ENCODE measurements around the gene SLC1A4. TPM values are rescaled to one million over a fixed set of nuclear protein-coding genes. Genes with fewer than 3 reads are reported as not detected.

Gene SLC1A4
- total RNA-seq, 2 donors from 2014 or later = 0.07 to 1.9 TPM

DNA sequence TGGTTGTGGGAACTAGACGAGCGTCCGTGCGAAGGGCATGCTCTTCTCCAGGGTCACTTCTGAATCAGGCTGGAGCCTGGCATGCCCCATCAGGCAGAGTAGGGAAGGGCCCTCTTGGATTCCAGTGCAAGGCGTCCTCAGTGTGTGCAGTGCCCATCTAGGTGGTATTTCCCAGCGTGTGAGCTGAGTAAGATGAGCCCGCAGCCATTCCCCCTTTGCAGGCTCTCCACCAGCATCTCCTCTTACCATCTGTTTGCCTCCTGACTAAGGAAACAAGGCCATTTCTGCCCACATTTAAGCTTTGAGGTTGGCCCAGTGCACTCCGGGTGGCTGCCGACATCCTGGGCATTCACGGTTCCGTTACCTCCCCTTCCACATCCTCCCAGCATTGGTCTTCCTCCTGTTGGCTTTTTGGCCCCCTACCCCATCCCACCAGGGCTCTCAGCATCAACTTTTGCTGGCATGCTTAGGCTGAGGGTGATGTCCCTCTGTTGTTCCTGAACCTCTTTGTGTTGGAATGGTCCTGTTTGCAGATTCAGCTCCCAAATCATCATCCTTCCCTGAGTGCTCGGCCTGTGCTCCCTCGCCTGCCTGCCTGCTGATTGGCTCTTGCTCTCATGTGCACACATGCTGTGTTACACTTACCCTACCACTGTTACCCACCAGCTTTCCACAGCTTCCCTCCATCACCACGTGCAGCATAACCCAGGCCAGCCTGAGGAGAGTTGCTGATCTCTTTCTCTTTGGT lies 78.8 kb downstream of the SLC1A4 start:
- H3K27me3 Mint-ChIP-seq (ENCODE audit: insufficient read depth) = no peaks in the 10 kb centered on the region
- WGBS, 2 experiments (ENCODE audit: insufficient coverage in 1 of 2, insufficient read length in 1 of 2) = 93 to 98% methylated on average over 10 to 14 of the region's 14 CpGs
- no peak overlapping the region for H3K27ac ChIP-seq (ENCODE audit: low read depth, low read length)
- TF ChIP-seq, protein P1, sequence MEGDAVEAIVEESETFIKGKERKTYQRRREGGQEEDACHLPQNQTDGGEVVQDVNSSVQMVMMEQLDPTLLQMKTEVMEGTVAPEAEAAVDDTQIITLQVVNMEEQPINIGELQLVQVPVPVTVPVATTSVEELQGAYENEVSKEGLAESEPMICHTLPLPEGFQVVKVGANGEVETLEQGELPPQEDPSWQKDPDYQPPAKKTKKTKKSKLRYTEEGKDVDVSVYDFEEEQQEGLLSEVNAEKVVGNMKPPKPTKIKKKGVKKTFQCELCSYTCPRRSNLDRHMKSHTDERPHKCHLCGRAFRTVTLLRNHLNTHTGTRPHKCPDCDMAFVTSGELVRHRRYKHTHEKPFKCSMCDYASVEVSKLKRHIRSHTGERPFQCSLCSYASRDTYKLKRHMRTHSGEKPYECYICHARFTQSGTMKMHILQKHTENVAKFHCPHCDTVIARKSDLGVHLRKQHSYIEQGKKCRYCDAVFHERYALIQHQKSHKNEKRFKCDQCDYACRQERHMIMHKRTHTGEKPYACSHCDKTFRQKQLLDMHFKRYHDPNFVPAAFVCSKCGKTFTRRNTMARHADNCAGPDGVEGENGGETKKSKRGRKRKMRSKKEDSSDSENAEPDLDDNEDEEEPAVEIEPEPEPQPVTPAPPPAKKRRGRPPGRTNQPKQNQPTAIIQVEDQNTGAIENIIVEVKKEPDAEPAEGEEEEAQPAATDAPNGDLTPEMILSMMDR (conservative IDR thresholded peaks at IDR 0.05) = peak; percentile 12
- no peak for DNase-seq
- H3K4me1 ChIP-seq (ENCODE audit: control insufficient read depth, insufficient read depth, low read length) = no peaks in the 10 kb centered on the region
- H3K36me3 ChIP-seq (ENCODE audit: control insufficient read depth, insufficient read depth, low read length) = peaks cover 27% of the 10 kb centered on the region
- H3K4me1 Mint-ChIP-seq = no peaks in the 10 kb centered on the region
- no peaks in the 10 kb centered on the region for H3K9me3 Mint-ChIP-seq
- no peak overlapping the region for H3K9ac ChIP-seq (ENCODE audit: extremely low read depth, low read length, poor library complexity, severe bottlenecking)
- no peaks in the 10 kb centered on the region for H3K27me3 ChIP-seq (ENCODE audit: control insufficient read depth, insufficient read depth, low read length, poor library complexity, severe bottlenecking)
- H3K4me3 Mint-ChIP-seq = no peak overlapping the region
- no peaks in the 10 kb centered on the region for H3K9me3 ChIP-seq (ENCODE audit: control insufficient read depth, low read length)
- peak overlapping the region; percentile 6 for H3K27ac Mint-ChIP-seq
- H3K4me3 ChIP-seq (ENCODE audit: low read length) = no peak overlapping the region
- peaks cover 26% of the 10 kb centered on the region for H3K36me3 Mint-ChIP-seq (ENCODE audit: low read depth)

DNA sequence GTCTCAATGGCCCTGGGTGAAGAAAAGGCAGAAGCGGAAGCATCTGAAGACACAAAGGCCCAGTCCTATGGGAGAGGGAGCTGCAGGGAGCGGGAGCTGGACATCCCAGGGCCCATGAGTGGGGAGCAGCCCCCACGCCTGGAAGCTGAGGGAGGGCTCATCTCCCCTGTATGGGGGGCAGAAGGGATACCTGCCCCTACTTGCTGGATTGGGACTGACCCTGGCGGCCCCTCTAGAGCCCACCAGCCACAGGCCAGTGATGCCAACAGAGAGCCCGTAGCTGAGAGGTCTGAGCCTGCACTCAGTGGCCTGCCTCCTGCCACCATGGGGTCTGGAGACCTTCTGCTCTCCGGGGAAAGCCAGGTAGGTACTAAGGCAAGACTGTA lies 80.2 kb downstream of the SLC1A4 start:
- Histone ChIP-seq H3K36me3 (ENCODE audit: control insufficient read depth, insufficient read depth, low read length) (peaks cover 42% of the 10 kb centered on the region), H3K4me3 (ENCODE audit: low read length) (no peak overlapping the region), H3K27me3 (ENCODE audit: control insufficient read depth, insufficient read depth, low read length, poor library complexity, severe bottlenecking) (no peaks in the 10 kb centered on the region), H3K27ac (ENCODE audit: low read depth, low read length) (no peak overlapping the region), H3K9ac (ENCODE audit: extremely low read depth, low read length, poor library complexity, severe bottlenecking) (no peak overlapping the region), H3K4me1 (ENCODE audit: control insufficient read depth, insufficient read depth, low read length) (no peaks in the 10 kb centered on the region), H3K9me3 (ENCODE audit: control insufficient read depth, low read length) (no peaks in the 10 kb centered on the region)
- H3K4me3 Mint-ChIP-seq = no peak overlapping the region
- 94 to 100% methylated on average over 4 to 6 of the region's 6 CpGs for WGBS, 2 experiments (ENCODE audit: insufficient coverage in 1 of 2, insufficient read length in 1 of 2)
- no peaks in the 10 kb centered on the region for H3K4me1 Mint-ChIP-seq
- H3K9me3 Mint-ChIP-seq = no peaks in the 10 kb centered on the region
- no peak overlapping the region for H3K27ac Mint-ChIP-seq
- no peak for DNase-seq
- no peaks in the 10 kb centered on the region for H3K27me3 Mint-ChIP-seq (ENCODE audit: insufficient read depth)
- H3K36me3 Mint-ChIP-seq (ENCODE audit: low read depth) = peaks cover 37% of the 10 kb centered on the region
- TF ChIP-seq, protein P1 (conservative IDR thresholded peaks at IDR 0.05) = no peak

DNA sequence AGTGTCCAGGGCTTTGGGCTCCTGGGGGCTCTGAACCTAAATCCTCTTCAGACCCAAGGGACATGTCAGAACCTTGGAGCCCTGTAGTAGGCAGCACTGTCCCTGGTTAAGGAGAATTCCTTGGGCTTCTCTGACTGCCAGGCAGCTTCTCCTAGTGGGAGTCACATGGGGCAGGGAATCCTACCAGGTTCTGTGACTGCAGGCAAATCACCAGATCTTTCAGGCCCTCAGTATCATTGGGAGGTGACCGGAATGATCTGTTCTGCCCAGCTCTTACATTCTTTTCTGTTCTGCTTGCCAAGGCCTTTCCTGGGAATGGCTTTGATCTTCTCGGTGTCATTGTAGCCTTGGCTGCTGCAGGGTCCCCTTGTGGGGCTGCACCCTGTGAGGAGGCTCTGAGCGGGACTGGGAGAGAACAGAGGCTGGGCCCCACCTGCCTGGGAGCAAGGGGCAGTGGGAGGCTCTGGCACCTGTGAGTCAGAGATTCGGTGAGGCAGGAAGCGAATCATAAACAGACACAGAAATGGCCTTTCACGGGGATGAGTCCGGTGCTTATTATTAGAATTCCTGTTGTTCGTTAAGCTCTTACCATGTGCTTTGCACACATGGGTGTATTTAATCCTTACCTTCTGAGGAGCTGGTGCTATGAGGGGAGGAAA lies 81.1 kb downstream of the SLC1A4 start:
- no peaks in the 10 kb centered on the region for H3K4me1 ChIP-seq (ENCODE audit: control insufficient read depth, insufficient read depth, low read length)
- Mint-ChIP-seq H3K4me1 (no peaks in the 10 kb centered on the region), H3K27ac (peak overlapping the region; percentile 5), H3K4me3 (no peak overlapping the region), H3K36me3 (ENCODE audit: low read depth) (peaks cover 37% of the 10 kb centered on the region), H3K27me3 (ENCODE audit: insufficient read depth) (no peaks in the 10 kb centered on the region), H3K9me3 (no peaks in the 10 kb centered on the region)
- H3K27ac ChIP-seq (ENCODE audit: low read depth, low read length) = no peak overlapping the region
- H3K9ac ChIP-seq (ENCODE audit: extremely low read depth, low read length, poor library complexity, severe bottlenecking) = no peak overlapping the region
- TF ChIP-seq, protein P1 (conservative IDR thresholded peaks at IDR 0.05) = peak; percentile 49
- DNase-seq = no peak
- 91 to 94% methylated on average over 7 to 8 of the region's 8 CpGs for WGBS, 2 experiments (ENCODE audit: insufficient coverage in 1 of 2, insufficient read length in 1 of 2)
- H3K36me3 ChIP-seq (ENCODE audit: control insufficient read depth, insufficient read depth, low read length) = peaks cover 50% of the 10 kb centered on the region
- no peaks in the 10 kb centered on the region for H3K9me3 ChIP-seq (ENCODE audit: control insufficient read depth, low read length)
- no peaks in the 10 kb centered on the region for H3K27me3 ChIP-seq (ENCODE audit: control insufficient read depth, insufficient read depth, low read length, poor library complexity, severe bottlenecking)
- no peak overlapping the region for H3K4me3 ChIP-seq (ENCODE audit: low read length)
